Stimulated activated CD8-positive, alpha-beta memory T cell treated with anti-CD3 and anti-CD28 coated beads, Interleukin-7, amount 100 ng/mL, for 1 hour (primary cell): ENCODE measurements around the gene VWA8.
A peak's percentile ranks its signal among the peaks of the same experiment; 100 is the strongest.

Experiments
- DNase-seq, 2 donors: peaks; one replicate each; pipeline ENCODE4 v3.0.0-alpha.2; 2020; ENCODE audit warnings: low read depth in 2 of 2

The VWA8 gene

DNA sequence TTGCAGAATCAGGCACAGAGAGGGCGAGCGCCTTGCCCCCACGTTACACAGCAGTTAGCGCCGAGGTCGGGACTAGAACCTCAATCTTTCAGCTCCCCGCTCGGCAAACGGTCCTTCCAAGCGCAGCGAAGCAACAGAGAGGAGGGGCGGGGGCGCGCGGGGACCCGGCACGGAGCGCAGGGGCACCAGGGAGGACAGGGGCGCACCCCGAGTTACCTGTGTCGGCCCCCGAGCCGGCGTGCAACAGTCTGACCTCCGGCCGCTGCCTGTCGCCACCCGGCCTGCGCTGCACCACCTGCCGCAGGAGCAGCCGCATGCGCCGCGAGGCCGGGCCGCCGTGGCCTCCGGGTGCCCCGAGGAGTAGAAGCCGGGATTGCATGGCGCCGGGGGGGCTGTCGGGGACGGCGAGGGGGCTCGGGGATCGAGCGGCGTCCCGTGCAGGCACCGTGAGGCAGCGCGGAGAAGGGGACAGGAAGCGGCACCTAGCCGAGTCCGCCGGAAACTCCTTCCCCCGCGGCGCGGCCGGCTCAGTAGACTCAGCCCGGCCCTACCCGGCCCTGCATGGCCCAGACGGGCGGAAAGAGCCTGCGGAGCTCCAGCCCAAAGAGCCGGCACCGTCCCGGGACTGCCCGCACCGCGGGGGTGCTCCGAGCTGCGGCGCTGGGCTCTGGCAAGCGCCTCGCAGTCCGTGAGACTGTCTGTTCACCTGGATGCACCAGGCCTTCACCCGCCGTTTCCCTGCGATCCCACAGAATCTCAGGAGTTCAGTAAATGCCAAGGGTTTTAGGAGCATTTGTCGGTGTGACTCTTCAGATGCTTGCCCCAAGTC, at the start of gene VWA8:
VWA8 (minus strand) TSS at position 473 of the 829 bp plus-strand sequence; CDS start at position 379, 94 bp downstream.
- peak; percentile 64 to 76 for DNase-seq

GRCh38 chr13:42009057-42009456, 48.1 kb upstream of the VWA8 start:
- DNase-seq: no peak

GRCh38 chr13:42007844-42008243, 46.9 kb upstream of the VWA8 start:
- DNase-seq: no peak

DNA sequence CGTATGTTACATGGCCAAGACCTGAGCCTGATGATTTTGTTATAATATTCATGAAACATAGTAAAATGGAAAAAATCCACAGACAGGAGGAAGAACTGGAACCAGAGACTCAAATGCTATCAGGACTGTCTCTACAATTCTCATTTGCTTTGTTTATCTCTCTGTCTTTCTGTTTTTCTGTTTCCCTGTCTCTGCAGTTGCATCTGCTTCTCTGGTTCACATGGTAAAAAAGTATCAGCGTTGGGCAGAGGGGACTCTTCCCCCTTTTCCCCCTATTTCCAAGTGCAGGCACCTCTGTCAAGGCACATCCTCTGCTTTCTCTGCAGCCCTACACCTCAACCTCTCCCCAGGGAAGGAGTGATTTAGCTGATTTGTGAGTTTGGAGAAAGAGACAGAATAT, 41.2 kb upstream of the VWA8 start:
- no peak for DNase-seq

- DNase-seq: no peak
These were observed 40.7 kb upstream of the VWA8 start for GRCh38 chr13:42001580-42001979.

DNA sequence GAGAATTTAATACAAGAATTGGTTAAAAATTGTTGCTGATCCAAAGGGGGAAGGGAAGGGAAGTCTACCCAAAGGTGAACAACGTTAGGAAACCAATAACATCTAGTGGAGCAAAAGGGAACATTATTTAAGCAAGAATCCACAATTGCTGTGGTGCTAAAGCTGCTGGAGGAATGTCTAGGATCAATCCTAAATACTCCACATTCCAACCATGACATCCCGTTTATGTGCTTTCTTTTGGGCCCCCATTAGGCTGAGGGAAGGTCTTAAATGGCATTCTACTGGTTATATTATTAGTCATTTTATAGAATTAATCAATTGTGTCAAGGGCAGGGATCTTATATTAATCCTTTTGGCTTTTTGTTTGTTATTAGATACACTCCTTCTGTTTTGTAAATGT, 39.9 kb upstream of the VWA8 start:
- DNase-seq: no peak

DNA sequence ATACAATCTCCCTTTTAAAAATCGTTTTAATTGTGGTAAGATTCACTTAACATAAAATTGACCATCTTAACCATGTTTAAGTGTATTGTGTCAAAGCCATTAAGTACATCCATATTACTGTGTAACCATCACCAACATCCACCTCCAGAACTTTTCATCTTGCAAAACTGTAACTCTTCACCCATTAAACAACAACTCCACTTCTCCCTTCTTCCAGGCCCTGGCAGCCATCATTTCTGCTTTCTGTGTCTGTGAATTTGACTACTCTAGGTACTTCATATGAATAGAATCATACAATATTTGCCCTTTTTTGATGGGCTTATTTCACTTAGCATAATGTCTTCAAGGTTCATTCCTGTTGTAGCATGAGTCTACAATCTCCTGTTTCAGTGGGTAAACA, 36.5 kb upstream of the VWA8 start:
- no peak for DNase-seq

GRCh38 chr13:41995946-41996345, 35.0 kb upstream of the VWA8 start:
- no peak for DNase-seq

DNA sequence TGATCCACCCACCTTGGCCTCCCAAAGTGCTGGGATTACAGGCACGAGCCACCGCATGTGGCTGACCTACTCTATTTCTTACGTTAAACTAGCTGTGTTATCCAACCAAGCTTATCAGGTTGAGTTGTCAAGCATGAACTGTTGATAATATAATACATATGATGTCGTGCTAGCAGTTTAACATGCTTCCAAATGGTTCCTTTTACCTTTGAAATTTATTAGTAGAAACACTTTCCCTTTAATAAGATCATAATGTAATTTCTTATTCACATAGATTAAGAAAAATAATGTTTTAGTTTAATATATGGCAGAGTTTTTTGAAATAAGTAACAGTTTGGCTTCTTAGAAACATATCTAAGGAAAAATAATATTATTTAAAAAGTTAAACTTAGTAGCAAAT, 34.4 kb upstream of the VWA8 start:
- DNase-seq: no peak

- DNase-seq: no peak
These were observed 33.8 kb upstream of the VWA8 start for GRCh38 chr13:41994696-41995095.

- no peak for DNase-seq
These were observed 31.0 kb upstream of the VWA8 start for GRCh38 chr13:41991936-41992335.

- no peak for DNase-seq
These were observed 27.3 kb upstream of the VWA8 start for GRCh38 chr13:41988244-41988643.

DNA sequence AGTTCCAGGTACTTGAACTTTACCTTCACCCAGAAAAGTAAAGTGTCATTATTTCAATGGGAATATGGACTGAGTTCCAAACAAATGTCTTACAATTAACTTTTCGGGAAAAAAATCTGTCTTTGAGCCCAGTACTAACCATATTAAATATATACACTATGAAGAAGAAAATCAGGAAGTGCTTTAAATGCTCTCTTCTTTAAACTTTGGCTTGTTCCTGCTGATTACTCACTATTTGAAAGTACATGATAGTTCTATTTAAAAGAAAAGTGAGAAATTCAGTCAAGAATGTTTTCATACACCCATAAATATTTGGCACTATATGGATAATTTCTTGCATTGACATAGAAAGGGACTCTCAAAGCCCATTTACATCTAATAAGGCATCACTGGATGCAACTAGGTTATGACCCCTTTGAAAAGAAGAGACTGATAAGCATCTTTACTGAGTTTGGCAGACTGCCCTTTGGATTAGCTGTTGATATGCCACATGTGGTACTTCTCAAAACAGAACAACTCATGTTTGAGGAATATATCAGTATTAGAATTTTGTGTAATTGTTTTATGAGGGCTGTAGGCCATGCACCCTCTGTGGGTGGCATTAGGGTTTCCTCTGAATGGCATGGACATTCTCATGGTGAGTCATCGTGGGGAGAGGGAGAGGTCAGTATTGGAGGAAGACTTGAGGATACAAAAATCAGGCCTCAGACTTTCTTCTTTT, 25.0 kb upstream of the VWA8 start:
- DNase-seq: no peak

- no peak for DNase-seq
These were observed 21.2 kb upstream of the VWA8 start for GRCh38 chr13:41981951-41982715.

DNA sequence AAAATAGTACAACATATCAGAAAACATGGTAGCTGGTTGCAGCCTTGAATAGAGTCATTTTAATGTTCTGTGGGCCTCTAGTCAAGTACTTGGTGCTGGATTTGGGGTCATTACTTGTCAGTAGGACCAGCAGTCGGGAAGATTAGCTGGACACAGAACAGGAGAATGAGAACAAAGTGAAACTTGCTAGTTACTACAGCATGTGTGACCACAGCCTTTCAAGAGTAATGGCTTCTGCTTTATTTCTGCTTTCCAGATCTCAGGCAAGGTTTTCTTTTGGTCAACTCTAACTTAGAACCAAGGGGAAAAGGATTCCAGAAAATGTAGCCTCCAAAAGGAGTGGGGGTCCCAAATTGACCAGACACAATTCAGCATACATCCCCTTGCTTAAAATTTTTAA, 17.1 kb upstream of the VWA8 start:
- no peak for DNase-seq

- DNase-seq: no peak
These were observed 15.6 kb upstream of the VWA8 start for GRCh38 chr13:41976476-41976875.

- DNase-seq: no peak
These were observed 13.5 kb upstream of the VWA8 start for GRCh38 chr13:41974262-41974900.

DNA sequence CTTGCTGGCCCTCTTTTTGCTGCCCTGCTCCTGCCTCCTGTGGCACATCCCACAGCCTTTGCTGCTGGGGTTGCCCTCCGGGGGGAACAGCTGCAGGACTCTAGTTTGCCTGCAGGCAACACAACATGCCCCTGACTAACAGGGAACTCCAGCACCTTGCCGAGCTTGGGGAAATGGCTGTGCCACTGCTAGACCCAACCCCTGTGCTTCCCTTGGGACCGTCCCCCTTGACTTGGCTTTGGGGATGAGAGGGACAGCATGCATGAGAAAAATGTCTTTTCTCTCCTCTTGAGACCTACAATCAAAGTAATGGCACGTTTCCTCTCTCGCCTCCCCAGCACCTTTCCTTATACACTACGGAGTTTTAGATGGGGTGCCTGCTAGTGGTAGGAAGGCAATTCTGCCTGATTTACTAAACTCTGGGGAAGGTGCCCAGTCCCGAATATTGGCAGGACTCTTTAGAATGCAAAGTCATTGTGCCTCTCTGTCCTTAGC, 12.4 kb upstream of the VWA8 start:
- DNase-seq: no peak

DNA sequence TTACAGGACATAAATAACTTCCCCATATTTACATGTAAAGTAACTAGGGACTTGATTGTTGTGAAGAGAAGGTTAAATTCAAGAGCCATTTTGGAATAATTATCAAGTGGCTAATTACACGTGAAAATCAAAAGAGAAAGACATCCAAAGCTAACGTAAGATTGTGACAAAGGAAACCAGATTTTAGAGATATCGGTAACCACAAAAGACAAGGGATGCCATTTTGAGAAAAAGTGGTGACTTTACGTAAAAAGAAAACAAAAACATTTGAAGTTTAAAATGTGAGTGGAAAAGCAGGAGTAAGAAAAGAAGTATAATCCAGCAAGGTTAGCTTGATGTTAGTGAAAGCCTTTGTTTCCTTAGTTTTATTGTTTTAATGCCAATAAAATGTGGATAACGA, 10.9 kb upstream of the VWA8 start:
- DNase-seq: no peak

GRCh38 chr13:41970918-41971317, 10.0 kb upstream of the VWA8 start:
- DNase-seq: no peak

GRCh38 chr13:41970022-41970421, 9.1 kb upstream of the VWA8 start:
- no peak for DNase-seq

DNA sequence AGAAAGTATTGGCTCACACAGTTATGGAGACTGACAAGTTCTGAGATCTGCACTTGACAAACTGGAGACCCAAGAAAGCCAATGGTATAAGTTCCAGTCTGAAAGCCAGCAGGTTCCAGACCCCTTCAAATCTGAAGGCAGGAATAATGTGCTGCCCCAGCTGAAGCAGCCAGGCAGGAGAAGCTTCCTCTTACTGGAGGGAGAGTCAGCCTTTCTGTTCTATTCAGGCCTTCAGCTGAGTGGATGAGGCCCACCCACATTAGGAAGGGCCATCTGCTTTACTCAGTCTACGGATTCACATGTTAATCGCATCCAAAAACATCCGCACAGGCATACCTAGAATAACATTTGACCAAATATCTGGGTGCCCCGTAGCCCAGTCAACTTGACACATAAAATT, 8.2 kb upstream of the VWA8 start:
- no peak for DNase-seq
